Osteocyte (in vitro differentiated cells): ENCODE measurements around the gene MIA2. TPM values are rescaled to one million over a fixed set of nuclear protein-coding genes. Genes with fewer than 3 reads are reported as not detected.
"Not testable (repeated sequence)": the region's sequence is repeated elsewhere in the genome, so short reads cannot be mapped to it uniquely, and the experiment has no call there.

Experiments used
- DNase-seq: peaks from one replicate; pipeline ENCODE4 v3.0.0; 2021; ENCODE audit warnings: mixed read lengths; ENCODE audit not compliant: unreplicated experiment; ENCODE audit errors: extremely low spot score
- H3K27ac Mint-ChIP-seq: one replicate; pipeline ENCODE4 v1.8.0; 2021; ENCODE audit warnings: mild to moderate bottlenecking, mixed read lengths; ENCODE audit not compliant: unreplicated experiment
- H3K27me3 Mint-ChIP-seq: one replicate; pipeline ENCODE4 v1.8.0; 2021; ENCODE audit warnings: mixed read lengths; ENCODE audit not compliant: unreplicated experiment
- H3K36me3 Mint-ChIP-seq: one replicate; pipeline ENCODE4 v1.8.0; 2021; ENCODE audit warnings: mixed read lengths; ENCODE audit not compliant: unreplicated experiment
- H3K4me1 Mint-ChIP-seq: one replicate; pipeline ENCODE4 v1.8.0; 2021; ENCODE audit warnings: mixed read lengths; ENCODE audit not compliant: unreplicated experiment
- H3K4me3 Mint-ChIP-seq: one replicate; pipeline ENCODE4 v1.8.0; 2021; ENCODE audit warnings: mild to moderate bottlenecking, moderate library complexity, mixed read lengths; ENCODE audit not compliant: unreplicated experiment
- H3K9me3 Mint-ChIP-seq: one replicate; pipeline ENCODE4 v1.8.0; 2021; ENCODE audit warnings: mixed read lengths; ENCODE audit not compliant: unreplicated experiment
- CTCF ChIP-seq: fragments of 200-600 bp; sonication (generic); IDR thresholded peaks from 2 replicates; pipeline ENCODE4 v1.5.0; 2021; ENCODE audit warnings: antibody characterized with exemption, mild to moderate bottlenecking, moderate library complexity
- total RNA-seq: library from RNA; stranded (reverse); gene quantifications from 2 replicates; pipeline ENCODE4 v1.2.1, GENCODE V29; 2021

Gene MIA2
- total RNA-seq, 1 donor from 2014 or later = 22.5 TPM

GRCh38 chr14:39232554-39233415 lies 930 bp upstream of the MIA2 start:
- Mint-ChIP-seq H3K27me3 (no peaks in the 10 kb centered on the region), H3K4me3 (peak overlapping the region; percentile 46), H3K27ac (peak overlapping the region; percentile 84), H3K4me1 (peaks cover 4% of the 10 kb centered on the region), H3K36me3 (no peaks in the 10 kb centered on the region), H3K9me3 (no peaks in the 10 kb centered on the region)
- no peak for DNase-seq
- TF ChIP-seq CTCF = no peak

DNA sequence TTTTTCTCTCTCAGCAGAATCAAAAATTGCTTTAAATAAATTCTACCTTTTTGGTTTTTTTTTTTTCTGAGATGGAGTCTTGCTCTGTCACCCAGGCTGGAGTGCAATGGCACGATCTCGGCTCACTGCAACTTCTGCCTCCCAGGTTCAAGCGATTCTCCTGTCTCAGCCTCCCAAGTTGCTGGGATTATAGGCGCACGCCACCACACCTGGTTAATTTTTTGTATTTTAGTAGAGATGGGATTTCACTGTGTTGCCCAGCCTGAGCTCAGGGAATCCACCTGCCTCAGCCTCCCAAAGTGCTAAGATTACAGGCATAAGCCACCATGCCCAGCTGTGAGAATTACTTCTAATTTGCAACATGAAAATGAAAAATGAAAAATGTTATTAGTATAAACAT lies 1.3 kb downstream of the MIA2 start:
- not testable (repeated sequence) for H3K4me1 Mint-ChIP-seq, H3K36me3 Mint-ChIP-seq, H3K9me3 Mint-ChIP-seq, H3K27ac Mint-ChIP-seq, DNase-seq, H3K27me3 Mint-ChIP-seq, H3K4me3 Mint-ChIP-seq

GRCh38 chr14:39235466-39235865 lies 1.8 kb downstream of the MIA2 start:
- H3K36me3 Mint-ChIP-seq, DNase-seq, H3K27me3 Mint-ChIP-seq, H3K4me1 Mint-ChIP-seq, H3K4me3 Mint-ChIP-seq, H3K9me3 Mint-ChIP-seq, H3K27ac Mint-ChIP-seq: not testable (repeated sequence)

DNA sequence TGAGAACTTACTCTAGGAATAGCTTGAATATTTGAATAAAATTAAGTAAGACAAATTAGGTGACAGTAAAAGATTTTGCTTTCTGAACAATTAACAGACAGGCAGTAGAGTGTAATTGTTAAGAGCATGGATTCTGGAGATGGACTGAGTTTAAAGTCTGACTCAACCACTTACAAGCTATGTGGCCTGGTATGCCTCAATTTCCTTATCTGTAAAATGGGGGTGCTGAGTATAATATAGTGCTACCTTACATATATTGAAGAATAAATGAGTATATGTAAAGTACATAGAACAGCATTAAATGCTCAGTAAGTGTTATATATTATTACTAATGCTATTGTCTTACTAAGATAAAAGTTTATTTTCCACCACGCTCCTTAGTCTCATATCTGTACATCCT lies 7.1 kb downstream of the MIA2 start:
- Mint-ChIP-seq H3K27me3 (peaks cover 17% of the 10 kb centered on the region), H3K36me3 (no peaks in the 10 kb centered on the region), H3K9me3 (no peaks in the 10 kb centered on the region), H3K4me1 (no peaks in the 10 kb centered on the region), H3K4me3 (no peak overlapping the region), H3K27ac (no peak overlapping the region)
- DNase-seq = no peak
- TF ChIP-seq CTCF = no peak

DNA sequence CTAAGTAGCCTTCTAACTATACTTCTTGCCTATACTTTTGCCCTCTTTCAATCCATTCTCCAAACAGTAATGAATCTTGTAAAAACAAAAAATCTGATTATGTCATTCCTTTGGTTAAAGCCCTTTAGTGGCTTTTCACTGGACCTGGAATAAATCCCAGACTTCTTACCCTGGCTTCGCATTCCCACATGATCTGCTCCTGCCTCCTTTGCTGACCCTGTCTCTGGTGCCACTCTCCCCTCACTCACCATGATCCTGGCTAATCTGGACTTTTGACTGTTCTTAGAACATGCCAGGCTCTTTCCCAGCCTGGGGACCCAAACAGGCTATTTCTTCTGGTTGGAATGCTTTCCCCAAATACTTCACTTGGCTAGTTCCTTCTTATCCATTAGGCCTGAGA lies 7.9 kb downstream of the MIA2 start:
- Mint-ChIP-seq H3K4me1 (no peaks in the 10 kb centered on the region), H3K27ac (no peak overlapping the region), H3K9me3 (no peaks in the 10 kb centered on the region), H3K4me3 (no peak overlapping the region), H3K36me3 (no peaks in the 10 kb centered on the region), H3K27me3 (peaks cover 17% of the 10 kb centered on the region)
- no peak for TF ChIP-seq CTCF
- no peak for DNase-seq

DNA sequence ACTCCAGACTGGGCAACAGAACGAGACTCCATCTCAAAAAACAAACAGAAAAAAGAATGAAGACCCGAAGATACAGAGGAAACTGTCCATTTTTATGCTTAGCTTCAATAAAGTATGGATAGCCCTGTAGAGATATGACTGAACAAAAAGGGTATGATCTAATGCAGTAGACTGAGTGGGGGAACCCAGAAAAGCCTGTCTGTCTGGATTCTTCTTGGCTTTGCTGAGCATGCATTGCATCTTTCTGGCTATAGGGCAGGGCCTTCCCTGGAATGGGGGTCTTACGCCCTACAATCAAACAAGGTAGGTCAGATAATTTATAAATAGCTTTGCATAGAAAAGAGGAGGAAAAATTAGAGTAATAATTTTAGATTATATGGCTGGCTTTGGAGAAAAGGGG lies 10.1 kb downstream of the MIA2 start:
- H3K9me3 Mint-ChIP-seq = no peaks in the 10 kb centered on the region
- H3K27me3 Mint-ChIP-seq = peaks cover 26% of the 10 kb centered on the region
- no peak overlapping the region for H3K27ac Mint-ChIP-seq
- no peak for DNase-seq
- H3K4me3 Mint-ChIP-seq = no peak overlapping the region
- no peaks in the 10 kb centered on the region for H3K4me1 Mint-ChIP-seq
- no peak for TF ChIP-seq CTCF
- H3K36me3 Mint-ChIP-seq = no peaks in the 10 kb centered on the region
